Measurements from ENCODE around the gene ADGRD2.
"Not testable (repeated sequence)": the region's sequence is repeated elsewhere in the genome, so short reads cannot be mapped to it uniquely, and the experiment has no call there.

The ADGRD2 gene

GRCh38 chr9:124450241-124450924, at the start of gene ADGRD2:
Gene ADGRD2, plus strand, starts transcription at chr9:124450451. Its CDS starts 1,216 bp downstream, at chr9:124451667.
- DNase-seq: no peak

- no peak for DNase-seq
Observed at GRCh38 chr9:124403246-124403645, 47.0 kb upstream of the ADGRD2 start.

GRCh38 chr9:124409410-124409809, 40.8 kb upstream of the ADGRD2 start:
- DNase-seq: no peak

- no peak for DNase-seq
Observed at GRCh38 chr9:124410321-124410913, 39.8 kb upstream of the ADGRD2 start.

GRCh38 chr9:124411514-124412227, 38.6 kb upstream of the ADGRD2 start:
- no peak for DNase-seq

- DNase-seq: no peak
Observed at GRCh38 chr9:124412228-124412575, 38.0 kb upstream of the ADGRD2 start.

- no peak for DNase-seq
Observed at GRCh38 chr9:124414612-124415011, 35.6 kb upstream of the ADGRD2 start.

- DNase-seq: peak; percentile 97
Observed at GRCh38 chr9:124415102-124415851, 35.0 kb upstream of the ADGRD2 start, which contains the start of gene PSMB7. Gene PSMB7, minus strand, starts transcription at chr9:124415442. Its CDS starts 17 bp downstream, at chr9:124415425.

GRCh38 chr9:124415852-124416484, 34.3 kb upstream of the ADGRD2 start:
- DNase-seq: no peak

GRCh38 chr9:124419832-124420489, 30.3 kb upstream of the ADGRD2 start:
- no peak for DNase-seq

- DNase-seq: no peak
Observed at GRCh38 chr9:124420991-124421543, 29.2 kb upstream of the ADGRD2 start.

- no peak for DNase-seq
Observed at GRCh38 chr9:124423155-124423554, 27.1 kb upstream of the ADGRD2 start.

- DNase-seq: no peak
Observed at GRCh38 chr9:124423591-124423990, 26.7 kb upstream of the ADGRD2 start.

GRCh38 chr9:124425733-124426132, 24.5 kb upstream of the ADGRD2 start:
- not testable (repeated sequence) for DNase-seq

GRCh38 chr9:124426361-124426760, 23.9 kb upstream of the ADGRD2 start:
- DNase-seq: no peak

- DNase-seq: no peak
Observed at GRCh38 chr9:124427281-124427680, 23.0 kb upstream of the ADGRD2 start.

GRCh38 chr9:124428751-124429529, 21.3 kb upstream of the ADGRD2 start:
- no peak for DNase-seq

- DNase-seq: no peak
Observed at GRCh38 chr9:124429530-124429867, 20.8 kb upstream of the ADGRD2 start.

GRCh38 chr9:124436320-124436719, 13.9 kb upstream of the ADGRD2 start:
- no peak for DNase-seq

- DNase-seq: no peak
Observed at GRCh38 chr9:124437086-124437485, 13.2 kb upstream of the ADGRD2 start.

- no peak for DNase-seq
Observed at GRCh38 chr9:124438091-124438490, 12.2 kb upstream of the ADGRD2 start.

All from stimulated activated CD4-positive, alpha-beta T cell treated with anti-CD3 and anti-CD28 coated beads, Interleukin-1b, Interleukin-23, amount 100 ng/mL, for 48 hours (primary cell).